ENCODE results near the gene RASAL3.

RASAL3 gene

DNA sequence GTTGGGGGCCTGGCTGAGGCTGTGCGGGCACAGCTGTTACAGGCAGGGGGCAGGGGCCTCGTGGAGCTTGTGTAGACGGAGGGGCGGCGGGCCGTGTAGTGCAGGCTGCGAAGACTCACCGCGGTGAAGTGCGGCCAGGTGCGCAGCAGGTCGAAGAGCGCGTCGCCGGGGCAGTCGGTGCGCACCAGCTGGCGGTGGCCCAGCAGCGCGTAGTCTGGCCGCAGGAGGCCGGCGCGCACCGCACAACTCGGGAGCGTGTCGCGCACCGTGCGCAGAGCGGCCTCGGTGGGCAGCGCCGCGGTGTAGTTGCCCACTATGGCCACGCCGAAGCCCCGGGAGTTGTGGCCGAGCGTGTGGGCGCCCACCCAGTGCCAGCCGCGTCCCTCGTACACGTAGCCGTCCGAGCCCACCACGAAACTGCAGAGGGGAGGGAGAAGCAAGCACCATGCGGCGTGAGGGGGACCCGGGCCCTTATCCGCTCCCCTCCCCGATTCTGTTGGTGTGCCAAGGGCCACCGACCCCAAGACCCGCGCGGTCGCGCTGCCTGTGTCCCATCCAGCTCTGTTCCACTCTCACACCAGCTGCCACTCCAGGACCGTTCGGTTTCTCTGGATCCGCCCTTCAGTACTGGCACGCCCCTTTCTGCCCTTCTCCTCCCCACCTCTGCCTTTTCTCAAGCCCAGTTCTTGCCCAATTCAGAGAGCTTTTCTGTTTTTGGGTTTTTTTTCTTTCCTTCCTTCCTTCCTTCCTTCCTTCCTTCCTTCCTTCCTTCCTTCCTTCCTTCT, 5.4 kb upstream of the RASAL3 start:
- no peak overlapping the region; the same call in 1 of the 2 replicates for H3K9ac ChIP-seq (ENCODE audit: low read depth, low read length)
- no peaks in the 10 kb centered on the region for H3K36me3 ChIP-seq (ENCODE audit: insufficient read depth, low read length)
- no peak overlapping the region for H3K27ac ChIP-seq (ENCODE audit: low read depth, low read length)
- peak overlapping the region; percentile 43 for H3K4me3 ChIP-seq (ENCODE audit: low read length)
- H3K9me3 ChIP-seq (ENCODE audit: insufficient read depth, low read depth, low read length) = peaks cover 18% of the 10 kb centered on the region
- H3K4me1 ChIP-seq (ENCODE audit: insufficient read depth, low read length) = no peaks in the 10 kb centered on the region
- H3K27me3 ChIP-seq (ENCODE audit: insufficient read depth, low read length) = peaks cover 31% of the 10 kb centered on the region
- WGBS = 53% methylated on average over 65 of the region's 65 CpGs

DNA sequence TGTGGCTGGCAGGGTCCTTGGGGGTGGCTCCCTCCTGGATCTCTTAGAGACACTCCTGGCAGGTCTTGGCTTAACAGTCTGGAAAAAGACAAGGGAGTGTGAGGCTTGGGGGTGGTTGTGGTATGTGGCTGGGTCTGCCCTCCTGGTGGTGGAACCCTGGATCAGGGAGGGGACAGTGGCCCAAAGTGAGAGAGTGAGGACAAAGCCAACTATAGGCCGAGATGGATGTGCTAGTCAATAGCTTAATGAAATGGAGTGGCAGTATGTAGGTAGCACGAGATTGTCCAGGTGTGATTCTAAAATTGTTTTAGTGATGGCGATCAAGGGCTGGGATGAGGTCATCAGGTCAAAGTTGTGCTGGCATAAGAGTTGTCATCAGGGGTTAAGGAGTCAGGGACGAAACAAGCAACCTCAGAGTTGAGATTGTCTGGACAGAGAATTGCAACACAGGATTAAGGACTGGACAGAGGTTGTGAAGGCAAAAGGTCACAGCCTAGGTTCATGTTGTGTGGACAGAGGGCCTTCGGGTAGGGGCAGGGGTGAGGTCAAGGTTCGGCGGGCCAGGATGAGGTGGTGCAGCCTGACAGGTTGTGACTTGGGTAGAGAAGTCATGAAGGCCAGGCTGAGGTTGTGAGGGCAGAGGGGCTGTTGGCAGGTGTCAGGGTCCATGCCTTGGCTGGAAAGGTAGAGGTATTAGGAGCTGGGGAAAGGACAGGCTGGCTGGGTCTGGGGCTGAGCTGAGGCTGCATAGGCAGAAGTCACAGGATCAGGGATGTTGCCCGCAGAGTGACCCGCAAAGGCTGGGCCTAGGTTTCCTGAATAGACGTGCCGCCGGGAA, 4.5 kb upstream of the RASAL3 start:
- 79% methylated on average over 12 of the region's 12 CpGs for WGBS
- peak overlapping the region; percentile 43; the same call in 1 of the 2 replicates for H3K4me3 ChIP-seq (ENCODE audit: low read length)
- peaks cover 32% of the 10 kb centered on the region for H3K27me3 ChIP-seq (ENCODE audit: insufficient read depth, low read length)

DNA sequence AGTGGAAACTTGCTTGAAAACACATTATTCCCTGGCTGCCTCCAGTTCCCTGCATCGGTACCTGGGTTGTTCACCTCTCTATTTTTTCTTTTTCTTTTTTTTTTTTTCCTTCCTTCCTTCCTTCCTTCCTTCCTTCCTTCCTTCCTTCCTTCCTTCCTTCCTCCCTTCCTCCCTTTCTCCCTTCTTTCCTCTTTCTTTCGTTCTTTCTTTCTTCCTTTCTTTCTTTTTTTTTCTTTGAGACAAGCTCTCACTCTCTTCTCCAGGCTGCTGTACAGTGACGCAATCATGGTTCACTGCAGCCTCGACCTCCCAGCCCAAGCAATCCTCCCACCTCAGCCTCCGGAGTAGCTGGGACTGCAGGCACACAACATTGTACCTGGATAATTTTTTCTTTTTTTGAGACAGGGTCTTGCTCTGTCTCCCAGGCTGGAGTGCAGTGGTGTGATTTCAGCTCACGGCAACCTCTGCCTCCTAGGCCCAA, 3.4 kb upstream of the RASAL3 start:
- Histone ChIP-seq H3K4me3 (ENCODE audit: low read length) (no peak overlapping the region), H3K36me3 (ENCODE audit: insufficient read depth, low read length) (no peaks in the 10 kb centered on the region), H3K27ac (ENCODE audit: low read depth, low read length) (no peak overlapping the region), H3K27me3 (ENCODE audit: insufficient read depth, low read length) (peaks cover 32% of the 10 kb centered on the region), H3K9me3 (ENCODE audit: insufficient read depth, low read depth, low read length) (peaks cover 5% of the 10 kb centered on the region), H3K4me1 (ENCODE audit: insufficient read depth, low read length) (no peaks in the 10 kb centered on the region), H3K9ac (ENCODE audit: low read depth, low read length) (no peak overlapping the region)
- 59% methylated on average over 5 of the region's 6 CpGs for WGBS

More for the DNA sequence above, 4.5 kb upstream of the RASAL3 start:
- Histone ChIP-seq H3K9me3 (ENCODE audit: insufficient read depth, low read depth, low read length) (peaks cover 13% of the 10 kb centered on the region), H3K9ac (ENCODE audit: low read depth, low read length) (no peak overlapping the region; the same call in 1 of the 2 replicates), H3K4me1 (ENCODE audit: insufficient read depth, low read length) (no peaks in the 10 kb centered on the region), H3K27ac (ENCODE audit: low read depth, low read length) (no peak overlapping the region), H3K36me3 (ENCODE audit: insufficient read depth, low read length) (no peaks in the 10 kb centered on the region)

DNA sequence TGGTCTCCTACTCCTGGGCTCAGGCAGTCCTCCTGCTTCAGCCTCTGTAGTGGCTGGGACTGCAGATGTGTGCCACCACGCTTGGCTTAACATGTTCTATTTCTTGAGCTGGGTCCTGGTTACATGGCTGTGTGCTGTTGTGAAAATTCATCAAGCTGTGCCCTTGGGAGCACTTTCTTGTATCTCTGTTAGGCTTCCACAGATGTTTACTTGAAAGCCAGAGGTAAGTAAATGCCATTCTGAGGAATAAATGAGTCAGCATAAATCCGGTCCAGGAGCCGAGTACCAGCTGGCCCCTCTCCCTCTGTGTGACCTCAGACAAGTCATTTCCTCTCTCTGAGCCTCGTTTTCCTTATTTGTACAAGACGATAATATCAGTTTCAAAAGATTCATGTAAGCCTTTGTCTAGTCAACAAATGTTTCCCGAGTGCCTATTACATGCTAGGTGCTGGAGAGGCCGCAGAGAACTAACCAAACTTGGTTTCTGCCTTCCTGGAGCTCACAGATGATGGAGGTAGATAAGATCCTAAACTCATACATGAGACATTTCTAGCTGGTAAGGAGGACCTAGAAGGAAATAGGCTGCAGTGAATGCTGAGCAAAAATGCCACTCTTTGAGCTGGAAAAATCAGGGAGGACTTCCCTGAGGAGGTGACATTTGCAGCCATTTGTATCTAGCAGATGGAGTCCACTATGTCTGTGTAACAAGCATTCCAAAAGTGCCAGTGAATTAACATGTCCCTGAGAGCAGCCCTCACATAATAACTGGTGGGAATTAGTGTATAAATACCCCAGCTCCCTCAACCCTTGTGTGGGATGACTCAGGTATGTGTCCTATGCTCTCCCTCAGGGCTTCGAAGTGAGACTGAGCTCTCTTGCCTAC, 2.7 kb upstream of the RASAL3 start:
- Histone ChIP-seq H3K4me3 (ENCODE audit: low read length) (no peak overlapping the region), H3K27me3 (ENCODE audit: insufficient read depth, low read length) (peaks cover 32% of the 10 kb centered on the region), H3K36me3 (ENCODE audit: insufficient read depth, low read length) (no peaks in the 10 kb centered on the region), H3K4me1 (ENCODE audit: insufficient read depth, low read length) (no peaks in the 10 kb centered on the region), H3K9ac (ENCODE audit: low read depth, low read length) (no peak overlapping the region), H3K9me3 (ENCODE audit: insufficient read depth, low read depth, low read length) (no peaks in the 10 kb centered on the region; the same call in none of the 2 replicates), H3K27ac (ENCODE audit: low read depth, low read length) (no peak overlapping the region)
- 64% methylated on average over 8 of the region's 8 CpGs for WGBS

DNA sequence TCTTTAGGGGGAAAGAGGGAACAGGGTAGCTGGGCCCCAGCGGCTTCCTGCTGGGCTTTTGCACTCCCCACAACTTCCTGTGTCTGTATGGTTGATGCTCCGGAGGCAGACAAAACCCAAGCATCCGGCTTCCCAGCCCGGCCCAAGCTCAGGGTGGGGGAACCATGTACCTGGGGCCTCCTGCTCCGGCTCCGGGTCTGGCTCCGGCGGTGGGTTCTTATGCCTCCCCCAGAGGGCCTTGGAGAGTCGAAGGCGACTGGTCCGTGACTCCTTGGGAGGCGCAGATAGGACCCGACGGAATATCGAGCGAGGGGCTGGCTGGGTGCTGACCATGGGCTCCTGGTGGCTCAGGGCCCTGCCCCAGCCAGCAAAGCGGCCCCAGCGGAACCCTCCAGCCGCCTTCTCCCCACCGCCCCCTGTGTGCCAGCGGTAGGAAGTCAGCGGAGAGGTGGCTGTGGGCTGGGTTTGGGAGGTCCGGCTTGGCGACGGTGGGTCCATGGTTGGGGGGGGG, 428 bp downstream of the RASAL3 start:
- Histone ChIP-seq H3K4me1 (ENCODE audit: insufficient read depth, low read length) (no peaks in the 10 kb centered on the region), H3K4me3 (ENCODE audit: low read length) (peak overlapping the region; percentile 7; the same call in 1 of the 2 replicates)

DNA sequence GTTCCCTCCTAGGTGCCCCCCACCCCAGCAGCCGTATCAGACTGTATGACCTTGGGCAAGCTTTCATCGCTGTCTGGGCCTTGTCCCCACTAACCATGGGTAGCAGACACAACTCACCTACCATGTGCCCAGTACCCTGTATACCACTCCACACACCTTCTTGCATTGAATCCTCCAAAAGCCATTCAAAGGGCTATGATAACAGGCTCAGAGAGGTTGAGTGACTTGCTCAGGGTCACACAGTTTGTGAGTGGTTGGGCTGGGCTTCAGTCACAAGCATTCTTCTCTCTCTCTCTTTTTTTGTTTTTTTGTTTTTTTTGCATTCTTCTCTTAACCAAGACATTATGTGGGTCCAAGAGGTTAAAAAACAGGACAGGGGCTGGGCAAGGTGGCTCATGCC, 2.6 kb downstream of the RASAL3 start:
- H3K27me3 ChIP-seq (ENCODE audit: insufficient read depth, low read length) = peaks cover 45% of the 10 kb centered on the region
- no peaks in the 10 kb centered on the region for H3K4me1 ChIP-seq (ENCODE audit: insufficient read depth, low read length)
- WGBS = 84% methylated on average over 2 of the region's 2 CpGs
- no peaks in the 10 kb centered on the region for H3K36me3 ChIP-seq (ENCODE audit: insufficient read depth, low read length)
- no peak overlapping the region for H3K9ac ChIP-seq (ENCODE audit: low read depth, low read length)
- H3K9me3 ChIP-seq (ENCODE audit: insufficient read depth, low read depth, low read length) = no peaks in the 10 kb centered on the region
- H3K27ac ChIP-seq (ENCODE audit: low read depth, low read length) = no peak overlapping the region
- H3K4me3 ChIP-seq (ENCODE audit: low read length) = no peak overlapping the region

More for the DNA sequence above, 428 bp downstream of the RASAL3 start:
- H3K36me3 ChIP-seq (ENCODE audit: insufficient read depth, low read length) = no peaks in the 10 kb centered on the region
- WGBS = 83% methylated on average over 21 of the region's 25 CpGs
- peaks cover 39% of the 10 kb centered on the region for H3K27me3 ChIP-seq (ENCODE audit: insufficient read depth, low read length)
- H3K9ac ChIP-seq (ENCODE audit: low read depth, low read length) = no peak overlapping the region
- no peak overlapping the region for H3K27ac ChIP-seq (ENCODE audit: low read depth, low read length)
- H3K9me3 ChIP-seq (ENCODE audit: insufficient read depth, low read depth, low read length) = no peaks in the 10 kb centered on the region; the same call in 1 of the 2 replicates

DNA sequence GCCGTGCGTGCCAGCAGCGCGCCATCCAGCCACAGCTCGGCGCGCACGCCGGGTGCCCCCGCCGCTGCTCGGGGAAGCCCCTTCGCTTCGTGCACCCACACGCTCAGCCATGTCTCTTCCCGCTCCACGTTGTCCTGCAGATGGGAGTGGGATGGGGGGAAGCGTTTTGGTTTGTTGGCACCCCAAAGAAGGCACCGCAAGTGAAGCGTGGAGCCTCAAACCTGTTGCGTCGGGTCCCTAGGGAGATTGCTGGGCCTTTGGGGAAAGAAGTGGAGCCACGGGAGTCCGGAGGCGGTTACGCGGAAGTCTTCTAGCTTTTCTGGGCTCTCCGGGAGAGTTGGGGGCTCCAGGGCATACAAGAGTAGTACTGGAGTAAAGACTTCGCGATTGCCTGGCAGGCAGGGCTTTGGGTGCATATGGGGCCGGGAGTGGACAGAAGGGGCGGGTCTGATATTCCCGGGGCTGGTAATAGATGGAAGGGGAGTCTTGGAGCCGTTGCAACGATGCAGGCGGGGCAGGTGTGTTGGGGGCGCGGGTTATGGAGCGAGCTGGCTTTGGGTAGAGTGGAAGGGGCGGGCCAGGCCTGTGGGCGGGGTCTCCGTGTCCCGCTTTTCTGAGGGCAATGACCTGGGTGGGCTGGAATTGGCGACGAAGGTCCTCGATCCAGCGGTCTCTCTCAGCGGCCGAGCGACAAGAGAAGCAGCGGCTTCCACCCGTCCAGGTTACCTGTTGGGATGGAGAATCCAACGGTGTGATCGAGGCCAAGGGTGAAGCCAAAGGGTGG, 6.5 kb downstream of the RASAL3 start:
- Histone ChIP-seq H3K4me1 (ENCODE audit: insufficient read depth, low read length) (no peaks in the 10 kb centered on the region), H3K9me3 (ENCODE audit: insufficient read depth, low read depth, low read length) (no peaks in the 10 kb centered on the region), H3K27me3 (ENCODE audit: insufficient read depth, low read length) (peaks cover 80% of the 10 kb centered on the region), H3K36me3 (ENCODE audit: insufficient read depth, low read length) (no peaks in the 10 kb centered on the region), H3K27ac (ENCODE audit: low read depth, low read length) (no peak overlapping the region), H3K9ac (ENCODE audit: low read depth, low read length) (no peak overlapping the region), H3K4me3 (ENCODE audit: low read length) (peak overlapping the region; percentile 48; the same call in 1 of the 2 replicates)
- 46% methylated on average over 54 of the region's 54 CpGs for WGBS

DNA sequence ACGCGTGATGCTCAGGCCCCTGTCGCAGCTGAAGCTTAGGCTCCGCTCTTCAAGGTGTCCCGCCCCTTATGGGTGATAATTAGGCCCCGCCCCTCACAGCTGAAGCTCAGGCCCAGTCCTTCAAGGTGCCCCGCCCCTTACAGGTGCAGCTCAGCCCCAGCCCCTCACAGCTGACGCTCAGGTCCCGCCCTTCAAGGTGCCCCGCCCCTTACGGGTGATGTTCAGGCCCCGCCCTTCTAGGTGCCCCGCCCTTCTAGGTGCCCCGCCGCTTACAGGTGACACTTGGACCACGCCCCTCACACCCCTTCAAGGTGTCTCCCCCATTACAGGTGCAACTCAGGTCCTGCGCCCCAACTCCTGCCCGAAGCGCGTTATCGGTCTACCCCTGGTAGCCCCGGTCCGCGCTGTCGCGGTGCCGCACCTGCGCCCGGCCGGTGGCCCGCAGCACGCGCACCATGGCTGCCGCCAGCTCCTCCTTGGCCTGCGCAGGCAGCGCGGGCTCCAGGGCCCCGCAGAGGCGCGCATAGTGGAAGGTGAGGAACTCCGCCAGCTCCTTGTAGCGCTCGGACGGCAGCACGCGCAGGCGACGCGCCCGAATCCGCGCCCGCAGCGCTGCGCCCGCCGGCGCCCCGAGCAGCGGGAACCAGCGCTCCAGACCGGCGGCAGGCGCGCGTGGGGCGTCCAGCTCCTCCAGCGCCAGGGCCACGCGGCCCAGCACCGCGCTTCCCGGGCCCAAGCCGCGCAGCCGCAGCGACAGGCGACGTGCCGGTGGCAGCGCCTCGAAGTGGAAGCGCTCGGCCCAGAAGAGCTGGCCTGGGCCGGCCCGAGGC, 7.3 kb downstream of the RASAL3 start:
- Histone ChIP-seq H3K27me3 (ENCODE audit: insufficient read depth, low read length) (peaks cover 83% of the 10 kb centered on the region), H3K9me3 (ENCODE audit: insufficient read depth, low read depth, low read length) (no peaks in the 10 kb centered on the region), H3K4me1 (ENCODE audit: insufficient read depth, low read length) (no peaks in the 10 kb centered on the region), H3K27ac (ENCODE audit: low read depth, low read length) (no peak overlapping the region), H3K36me3 (ENCODE audit: insufficient read depth, low read length) (no peaks in the 10 kb centered on the region), H3K9ac (ENCODE audit: low read depth, low read length) (no peak overlapping the region), H3K4me3 (ENCODE audit: low read length) (peak overlapping the region; percentile 48)
- 10% methylated on average over 86 of the region's 86 CpGs for WGBS

DNA sequence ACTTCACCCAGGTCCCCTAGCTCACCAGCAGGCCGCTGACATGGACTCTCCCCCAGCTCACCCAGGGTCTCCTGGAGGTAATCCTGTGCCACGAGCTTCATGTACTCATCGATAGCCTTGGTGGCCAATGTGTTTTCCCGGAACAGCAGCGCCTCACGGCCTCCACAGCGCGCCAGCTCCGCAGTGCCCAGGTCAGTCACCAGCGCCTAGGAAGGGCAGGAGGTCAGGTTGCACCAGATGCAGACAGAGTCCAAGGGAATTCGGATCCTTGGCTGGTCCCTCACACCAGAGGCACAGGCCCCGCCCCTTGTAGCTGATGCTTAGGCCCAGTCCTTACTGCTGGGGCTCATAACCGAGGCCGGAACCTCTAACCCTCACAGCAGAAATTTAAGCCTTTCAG, 7.9 kb downstream of the RASAL3 start:
- no peak overlapping the region for H3K27ac ChIP-seq (ENCODE audit: low read depth, low read length)

More for the DNA sequence above, 7.9 kb downstream of the RASAL3 start:
- peak overlapping the region; percentile 22; the same call in 1 of the 2 replicates for H3K4me3 ChIP-seq (ENCODE audit: low read length)
- H3K36me3 ChIP-seq (ENCODE audit: insufficient read depth, low read length) = no peaks in the 10 kb centered on the region
- WGBS = 77% methylated on average over 14 of the region's 14 CpGs
- H3K27me3 ChIP-seq (ENCODE audit: insufficient read depth, low read length) = peaks cover 83% of the 10 kb centered on the region
- no peaks in the 10 kb centered on the region for H3K4me1 ChIP-seq (ENCODE audit: insufficient read depth, low read length)
- H3K9ac ChIP-seq (ENCODE audit: low read depth, low read length) = no peak overlapping the region
- H3K9me3 ChIP-seq (ENCODE audit: insufficient read depth, low read depth, low read length) = no peaks in the 10 kb centered on the region

All from HUES64 (cell line).